SJCRH30 (cell line): Measurements from ENCODE around the gene ALX1. TPM values are rescaled to one million over a fixed set of nuclear protein-coding genes. Genes with fewer than 3 reads are reported as not detected.
A peak's percentile ranks its signal among the peaks of the same experiment; 100 is the strongest.

Experiments used
- DNase-seq, 2 experiments: peaks; one replicate each; pipeline ENCODE4 v3.0.0-alpha.2; 2015 to 2020
- H3K27ac ChIP-seq: fragments of 250-450 bp; sonication (Bioruptor Pico); 2 replicates; pipeline ENCODE4 v1.5.1; 2020; ENCODE audit warnings: mild to moderate bottlenecking, moderate library complexity
- H3K27me3 ChIP-seq: fragments of 250-450 bp; sonication (Bioruptor Pico); 2 replicates; pipeline ENCODE4 v1.5.1; 2020; ENCODE audit warnings: mild to moderate bottlenecking, moderate library complexity
- H3K36me3 ChIP-seq: fragments of 250-450 bp; sonication (Bioruptor Pico); 2 replicates; pipeline ENCODE4 v1.5.1; 2020; ENCODE audit warnings: mild to moderate bottlenecking, moderate library complexity
- H3K4me1 ChIP-seq: fragments of 250-450 bp; sonication (Bioruptor Pico); 2 replicates; pipeline ENCODE4 v1.5.1; 2020; ENCODE audit warnings: mild to moderate bottlenecking, moderate library complexity
- H3K4me3 ChIP-seq: fragments of 250-450 bp; sonication (Bioruptor Pico); 2 replicates; pipeline ENCODE4 v1.5.1; 2020; ENCODE audit warnings: mild to moderate bottlenecking, moderate library complexity
- H3K9me3 ChIP-seq: fragments of 250-450 bp; sonication (Bioruptor Pico); replicated peaks from 2 replicates; pipeline ENCODE4 v1.5.1; 2020; ENCODE audit warnings: mild to moderate bottlenecking, moderate library complexity
- total RNA-seq: library from RNA; depleted of rRNA; stranded (reverse); fragments of >200 nt; shearing (Covaris generic); gene quantifications from 2 replicates; pipeline ENCODE4 v1.2.3, GENCODE V29; 2014; rRNA removed

Gene ALX1
- total RNA-seq, 1 experiment from 2014 or later, result 11.2 TPM

DNA sequence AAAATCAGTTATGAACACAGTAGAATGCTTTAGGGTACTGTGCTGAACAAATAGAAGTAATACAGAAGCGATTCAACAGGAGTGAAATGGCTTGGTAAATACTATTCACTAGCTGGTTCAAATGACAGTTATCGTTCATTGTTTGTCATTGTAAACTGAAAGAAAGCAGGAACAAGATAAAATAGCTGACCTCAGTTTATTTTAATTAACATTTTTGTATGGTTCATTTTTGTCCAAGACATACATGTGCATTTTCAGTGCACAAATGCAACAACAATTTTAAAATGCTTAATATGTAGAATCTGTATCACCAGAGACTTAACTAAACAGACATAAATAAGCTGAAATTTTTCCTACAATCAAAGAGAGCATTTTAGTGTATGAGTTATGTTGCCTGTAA is 49.9 kb downstream of the ALX1 start:
- DNase-seq, result no peak
- Histone ChIP-seq H3K4me1 (no peaks in the 10 kb centered on the region), H3K27me3 (no peaks in the 10 kb centered on the region), H3K9me3 (no peaks in the 10 kb centered on the region), H3K27ac (no peak overlapping the region), H3K36me3 (no peaks in the 10 kb centered on the region), H3K4me3 (no peak overlapping the region)

DNA sequence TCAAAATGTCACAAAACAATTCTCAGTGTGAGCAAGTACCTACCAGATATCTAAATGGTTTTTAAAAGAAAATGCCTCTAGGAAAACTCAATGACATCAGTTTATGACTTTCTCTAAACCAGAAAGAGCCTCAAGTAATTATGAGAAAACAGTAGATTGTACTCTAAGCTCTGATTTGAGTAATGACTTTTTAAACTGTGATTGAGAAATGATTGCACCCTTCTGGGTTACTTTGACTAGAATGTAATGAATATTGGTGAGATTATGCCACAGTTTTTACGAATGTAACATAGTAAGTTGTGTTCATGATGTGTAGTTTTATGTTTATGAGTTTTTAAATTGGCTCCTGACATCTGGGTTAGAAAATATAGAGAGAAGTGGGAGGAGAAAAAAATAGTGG is 68.8 kb downstream of the ALX1 start:
- Histone ChIP-seq H3K4me3 (no peak overlapping the region), H3K36me3 (no peaks in the 10 kb centered on the region), H3K9me3 (no peaks in the 10 kb centered on the region), H3K4me1 (peaks cover 6% of the 10 kb centered on the region), H3K27me3 (no peaks in the 10 kb centered on the region), H3K27ac (no peak overlapping the region)
- no peak for DNase-seq

DNA sequence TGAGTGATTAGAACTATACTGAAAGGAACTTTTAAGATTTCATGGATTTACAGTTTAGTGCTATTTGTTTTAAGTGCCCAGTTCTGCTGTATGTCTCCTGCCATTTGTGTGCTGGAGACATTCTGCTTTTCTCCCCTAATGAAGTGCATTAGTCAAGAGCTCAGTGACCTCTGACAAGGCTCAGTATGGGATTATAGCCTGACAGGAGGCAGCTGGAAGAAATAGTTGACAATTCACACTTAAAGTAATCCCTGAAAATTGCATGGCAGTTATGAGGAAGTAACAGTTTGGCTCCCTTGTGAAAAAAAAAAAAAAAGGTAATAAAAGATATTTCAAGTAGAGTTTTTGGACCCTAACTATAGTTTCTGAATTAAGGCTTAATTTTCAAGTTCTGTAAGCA is 70.3 kb downstream of the ALX1 start:
- H3K36me3 ChIP-seq, result no peaks in the 10 kb centered on the region
- H3K27me3 ChIP-seq, result no peaks in the 10 kb centered on the region
- peaks cover 6% of the 10 kb centered on the region for H3K4me1 ChIP-seq
- H3K9me3 ChIP-seq, result no peaks in the 10 kb centered on the region
- H3K4me3 ChIP-seq, result no peak overlapping the region
- peak; percentile 20 to 52 for DNase-seq
- no peak overlapping the region for H3K27ac ChIP-seq

Other genes starting within 250 kb of the ALX1 start
- 0.13 and 0.49 TPM in 2 replicates for gene TSPAN19, start 243.9 kb upstream of the ALX1 start, total RNA-seq
- gene LRRIQ1, start 243.9 kb upstream of the ALX1 start, total RNA-seq, result 0.18 and 0.34 TPM in 2 replicates